HT1080 (cell line): ENCODE measurements around the gene FES. TPM values are rescaled to one million over a fixed set of nuclear protein-coding genes. Genes with fewer than 3 reads are reported as not detected.
"Not testable (repeated sequence)": the region's sequence is repeated elsewhere in the genome, so short reads cannot be mapped to it uniquely, and the experiment has no call there.

Experiments
- DNase-seq: peaks from one replicate; pipeline ENCODE4 v3.0.0-alpha.2; 2015; ENCODE audit warnings: low read depth
- polyA plus RNA-seq, 2 experiments: library from polyadenylated mRNA; depleted of rRNA; stranded (reverse); fragments of >200 nt; gene quantifications; 2 replicates each; pipeline ENCODE4 v1.2.3, GENCODE V29; 2015
- total RNA-seq: library from RNA; depleted of rRNA; stranded (reverse); fragments of >200 nt; shearing (Covaris generic); gene quantifications from 2 replicates; pipeline ENCODE4 v1.2.3, GENCODE V29; 2014; rRNA removed

The FES gene
- 8.8 and 15.0 TPM in 2 replicates for total RNA-seq
- 4.2 and 4.7 TPM in 2 replicates for polyA plus RNA-seq (2015; cell fraction: cytosol; rRNA removed)
- polyA plus RNA-seq (2015; cell fraction: nucleus; rRNA removed) = 11.7 and 19.0 TPM in 2 replicates

- no peak for DNase-seq
Observed at GRCh38 chr15:90883976-90884718, at the start of gene FES. Gene FES (plus strand): TSS chr15:90884504. CDS start chr15:90885046, 542 bp downstream.

- DNase-seq = no peak
Observed at GRCh38 chr15:90834626-90835025, 49.7 kb upstream of the FES start.

- peak; percentile 56 for DNase-seq
Observed at GRCh38 chr15:90836296-90836871, 47.9 kb upstream of the FES start.

- no peak for DNase-seq
Observed at GRCh38 chr15:90837094-90837493, 47.2 kb upstream of the FES start.

- no peak for DNase-seq
Observed at GRCh38 chr15:90838139-90838538, 46.2 kb upstream of the FES start.

- no peak for DNase-seq
Observed at GRCh38 chr15:90838544-90838943, 45.8 kb upstream of the FES start.

GRCh38 chr15:90839187-90840071 is 44.9 kb upstream of the FES start:
- DNase-seq = peak; percentile 23

- no peak for DNase-seq
Observed at GRCh38 chr15:90840157-90840855, 44.0 kb upstream of the FES start.

GRCh38 chr15:90840954-90841353 is 43.4 kb upstream of the FES start:
- DNase-seq = no peak

GRCh38 chr15:90844696-90845095 is 39.6 kb upstream of the FES start:
- no peak for DNase-seq

GRCh38 chr15:90845201-90845949 is 38.9 kb upstream of the FES start:
- DNase-seq = peak; percentile 95

GRCh38 chr15:90849424-90849823 is 34.9 kb upstream of the FES start:
- DNase-seq = not testable (repeated sequence)

GRCh38 chr15:90851114-90851513 is 33.2 kb upstream of the FES start:
- peak; percentile 55 for DNase-seq

- DNase-seq = no peak
Observed at GRCh38 chr15:90851940-90852339, 32.4 kb upstream of the FES start.

GRCh38 chr15:90855139-90855538 is 29.2 kb upstream of the FES start:
- DNase-seq = no peak

- no peak for DNase-seq
Observed at GRCh38 chr15:90857337-90857736, 27.0 kb upstream of the FES start.

- DNase-seq = no peak
Observed at GRCh38 chr15:90857883-90858443, 26.3 kb upstream of the FES start.

- DNase-seq = no peak
Observed at GRCh38 chr15:90859234-90860131, 24.8 kb upstream of the FES start.

GRCh38 chr15:90860450-90860849 is 23.9 kb upstream of the FES start:
- no peak for DNase-seq
